Parathyroid adenoma (tissue), 2 donors: ENCODE measurements around the gene XRCC6.

Source experiments
- H2AFZ ChIP-seq: fragments of 300-600 bp; sonication (generic); one replicate; pipeline ENCODE4 v1.7.0; 2017; ENCODE audit warnings: antibody characterized with exemption, mild to moderate bottlenecking
- H3K27ac ChIP-seq: fragments of 300-600 bp; sonication (generic); one replicate; pipeline ENCODE4 v1.7.0; 2017
- H3K27me3 ChIP-seq: fragments of 300-600 bp; sonication (generic); one replicate; pipeline ENCODE4 v1.7.0; 2017; ENCODE audit warnings: low read length; ENCODE audit not compliant: control insufficient read depth, insufficient read depth
- H3K36me3 ChIP-seq: fragments of 300-600 bp; sonication (generic); one replicate; pipeline ENCODE4 v1.7.0; 2017; ENCODE audit warnings: low read length; ENCODE audit not compliant: control insufficient read depth, insufficient read depth
- H3K4me1 ChIP-seq: fragments of 300-600 bp; sonication (generic); one replicate; pipeline ENCODE4 v1.7.0; 2017; ENCODE audit warnings: control low read depth
- H3K4me2 ChIP-seq: fragments of 300-600 bp; sonication (generic); one replicate; pipeline ENCODE4 v1.7.0; 2017; ENCODE audit warnings: low read length
- H3K4me3 ChIP-seq: fragments of 300-600 bp; sonication (generic); one replicate; pipeline ENCODE4 v1.7.0; 2017; ENCODE audit warnings: low read depth, low read length
- H3K79me2 ChIP-seq: fragments of 300-600 bp; sonication (generic); one replicate; pipeline ENCODE4 v1.7.0; 2017; ENCODE audit warnings: control low read depth
- H3K9ac ChIP-seq: fragments of 300-600 bp; sonication (generic); one replicate; pipeline ENCODE4 v1.7.0; 2017; ENCODE audit warnings: mild to moderate bottlenecking
- H3K9me3 ChIP-seq: fragments of 300-600 bp; sonication (generic); one replicate; pipeline ENCODE4 v1.7.0; 2017; ENCODE audit warnings: low read length; ENCODE audit not compliant: control insufficient read depth
- TF ChIP-seq, protein P1 (sequence below): fragments of 300-600 bp; sonication (generic); IDR thresholded peaks from one replicate; pipeline ENCODE4 v1.7.0; 2017; ENCODE audit warnings: antibody characterized with exemption, mild to moderate bottlenecking
- donor health status: primary hyperparathyroidism.

XRCC6 gene

GRCh38 chr22:41648432-41648831 lies 27.3 kb downstream of the XRCC6 start:
- Histone ChIP-seq H2AFZ (no peak overlapping the region), H3K9ac (no peak overlapping the region), H3K79me2 (peaks cover 3% of the 10 kb centered on the region), H3K4me1 (no peaks in the 10 kb centered on the region), H3K36me3 (no peaks in the 10 kb centered on the region), H3K27me3 (no peaks in the 10 kb centered on the region), H3K9me3 (no peaks in the 10 kb centered on the region), H3K27ac (no peak overlapping the region), H3K4me2 (no peak overlapping the region), H3K4me3 (no peak overlapping the region)
- TF ChIP-seq, protein P1, sequence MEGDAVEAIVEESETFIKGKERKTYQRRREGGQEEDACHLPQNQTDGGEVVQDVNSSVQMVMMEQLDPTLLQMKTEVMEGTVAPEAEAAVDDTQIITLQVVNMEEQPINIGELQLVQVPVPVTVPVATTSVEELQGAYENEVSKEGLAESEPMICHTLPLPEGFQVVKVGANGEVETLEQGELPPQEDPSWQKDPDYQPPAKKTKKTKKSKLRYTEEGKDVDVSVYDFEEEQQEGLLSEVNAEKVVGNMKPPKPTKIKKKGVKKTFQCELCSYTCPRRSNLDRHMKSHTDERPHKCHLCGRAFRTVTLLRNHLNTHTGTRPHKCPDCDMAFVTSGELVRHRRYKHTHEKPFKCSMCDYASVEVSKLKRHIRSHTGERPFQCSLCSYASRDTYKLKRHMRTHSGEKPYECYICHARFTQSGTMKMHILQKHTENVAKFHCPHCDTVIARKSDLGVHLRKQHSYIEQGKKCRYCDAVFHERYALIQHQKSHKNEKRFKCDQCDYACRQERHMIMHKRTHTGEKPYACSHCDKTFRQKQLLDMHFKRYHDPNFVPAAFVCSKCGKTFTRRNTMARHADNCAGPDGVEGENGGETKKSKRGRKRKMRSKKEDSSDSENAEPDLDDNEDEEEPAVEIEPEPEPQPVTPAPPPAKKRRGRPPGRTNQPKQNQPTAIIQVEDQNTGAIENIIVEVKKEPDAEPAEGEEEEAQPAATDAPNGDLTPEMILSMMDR: no peak

- Histone ChIP-seq H3K27ac (no peak overlapping the region), H3K79me2 (no peaks in the 10 kb centered on the region), H3K36me3 (no peaks in the 10 kb centered on the region), H3K4me1 (no peaks in the 10 kb centered on the region), H2AFZ (no peak overlapping the region), H3K9me3 (no peaks in the 10 kb centered on the region), H3K27me3 (no peaks in the 10 kb centered on the region), H3K9ac (no peak overlapping the region), H3K4me3 (no peak overlapping the region), H3K4me2 (no peak overlapping the region)
- TF ChIP-seq, protein P1: no peak
Observed at GRCh38 chr22:41650229-41650628, 29.1 kb downstream of the XRCC6 start.

- no peak overlapping the region for H3K4me2 ChIP-seq
- H3K4me1 ChIP-seq: no peaks in the 10 kb centered on the region
- H3K27me3 ChIP-seq: no peaks in the 10 kb centered on the region
- H3K36me3 ChIP-seq: no peaks in the 10 kb centered on the region
- H3K79me2 ChIP-seq: no peaks in the 10 kb centered on the region
- H3K27ac ChIP-seq: no peak overlapping the region
- H3K9ac ChIP-seq: no peak overlapping the region
- no peaks in the 10 kb centered on the region for H3K9me3 ChIP-seq
- TF ChIP-seq, protein P1: no peak
- no peak overlapping the region for H2AFZ ChIP-seq
- H3K4me3 ChIP-seq: no peak overlapping the region
Observed at GRCh38 chr22:41650821-41651220, 29.7 kb downstream of the XRCC6 start.

- no peak overlapping the region for H3K4me2 ChIP-seq
- H3K4me1 ChIP-seq: no peaks in the 10 kb centered on the region
- TF ChIP-seq, protein P1: no peak
- no peaks in the 10 kb centered on the region for H3K36me3 ChIP-seq
- no peaks in the 10 kb centered on the region for H3K79me2 ChIP-seq
- no peak overlapping the region for H3K9ac ChIP-seq
- H2AFZ ChIP-seq: no peak overlapping the region
- H3K4me3 ChIP-seq: no peak overlapping the region
- no peaks in the 10 kb centered on the region for H3K9me3 ChIP-seq
- no peak overlapping the region for H3K27ac ChIP-seq
- no peaks in the 10 kb centered on the region for H3K27me3 ChIP-seq
Observed at GRCh38 chr22:41654322-41654721, 33.2 kb downstream of the XRCC6 start.

DNA sequence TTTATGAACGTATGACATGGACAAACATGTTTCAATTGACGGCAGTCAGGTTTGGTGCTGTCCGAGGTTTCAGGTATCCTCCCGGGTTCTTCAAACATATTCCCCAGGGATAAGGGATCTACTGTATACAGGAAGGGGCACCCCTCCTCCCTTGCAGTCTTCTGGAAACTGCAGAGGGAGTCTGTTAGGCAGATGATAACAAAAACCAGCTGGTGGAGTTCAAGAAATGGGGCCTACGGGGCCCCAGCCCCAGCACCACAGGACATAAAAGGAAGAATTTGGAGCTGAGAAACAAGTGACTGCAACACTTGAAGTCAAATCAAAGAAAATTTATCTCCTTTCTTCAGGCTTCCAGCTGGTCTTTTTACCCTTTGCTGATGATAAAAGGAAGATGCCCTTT lies 35.5 kb downstream of the XRCC6 start:
- no peaks in the 10 kb centered on the region for H3K36me3 ChIP-seq
- no peak overlapping the region for H3K4me2 ChIP-seq
- H3K4me1 ChIP-seq: no peaks in the 10 kb centered on the region
- no peak overlapping the region for H2AFZ ChIP-seq
- no peak overlapping the region for H3K9ac ChIP-seq
- H3K27me3 ChIP-seq: no peaks in the 10 kb centered on the region
- H3K9me3 ChIP-seq: no peaks in the 10 kb centered on the region
- H3K4me3 ChIP-seq: no peak overlapping the region
- H3K27ac ChIP-seq: no peak overlapping the region
- TF ChIP-seq, protein P1: no peak
- H3K79me2 ChIP-seq: no peaks in the 10 kb centered on the region
